Stimulated activated naive CD8-positive, alpha-beta T cell treated with anti-CD3 and anti-CD28 coated beads, Interleukin-15, Interleukin-2, amounts not matched to agents 100 U/mL and 50 U/mL, for 24 hours (primary cell): ENCODE measurements around the gene SCGB2A2.
A peak's percentile ranks its signal among the peaks of the same experiment; 100 is the strongest.

Experiments used
- ATAC-seq: fragments of 150-1000 bp; cut with Tn5 transposase; one replicate; pipeline ENCODE4 v1.10.0; 2021
- DNase-seq: peaks from one replicate; pipeline ENCODE4 v3.0.0; 2021

The SCGB2A2 gene

DNA sequence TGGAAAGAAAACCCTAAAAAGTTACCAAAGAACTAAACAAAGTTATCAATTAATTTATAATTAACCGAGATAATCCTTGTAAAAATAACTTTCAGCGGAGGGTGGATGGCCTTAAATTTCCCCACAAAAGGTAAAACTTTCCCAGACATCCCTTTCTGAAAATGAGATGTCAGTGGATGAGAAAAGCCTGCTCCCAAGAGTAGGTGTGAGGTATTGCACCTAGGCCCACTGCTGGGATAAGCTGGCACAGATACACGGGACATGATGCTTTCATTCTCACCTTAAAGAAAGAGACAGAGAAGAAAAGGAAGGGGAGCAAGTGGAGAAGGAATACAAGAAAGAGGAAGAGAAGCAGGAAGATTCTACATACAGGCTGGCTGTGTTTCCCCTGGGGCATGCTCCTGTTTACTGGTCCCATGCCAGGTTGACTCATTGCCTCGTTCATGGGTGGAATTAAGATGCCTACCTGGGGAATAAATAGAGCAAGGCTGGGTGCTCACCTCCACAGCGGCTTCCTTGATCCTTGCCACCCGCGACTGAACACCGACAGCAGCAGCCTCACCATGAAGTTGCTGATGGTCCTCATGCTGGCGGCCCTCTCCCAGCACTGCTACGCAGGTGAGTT is at the start of gene SCGB2A2:
Gene SCGB2A2, plus strand, starts transcription at position 505 of the 625 bp plus-strand sequence. Its CDS starts 59 bp downstream, at position 564.
- ATAC-seq: no peak
- no peak for DNase-seq

DNA sequence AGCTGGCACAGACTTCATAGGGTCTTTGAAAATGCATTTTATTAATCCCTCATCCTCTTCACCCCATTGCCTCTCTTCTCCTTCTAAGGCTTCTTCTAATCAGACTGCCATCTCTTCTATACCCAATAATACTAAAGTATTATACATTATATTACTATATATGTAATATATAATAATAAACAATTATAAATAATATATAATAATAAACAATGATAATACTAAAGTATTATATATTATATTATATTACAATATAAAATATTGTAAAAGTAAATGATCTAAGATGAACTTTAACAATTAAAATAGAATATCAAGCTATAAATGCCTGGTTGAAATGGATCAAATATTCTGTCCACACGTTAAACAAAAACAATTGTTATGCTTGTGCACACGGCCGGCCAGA is 48.5 kb upstream of the SCGB2A2 start:
- no peak for DNase-seq
- ATAC-seq: no peak

DNA sequence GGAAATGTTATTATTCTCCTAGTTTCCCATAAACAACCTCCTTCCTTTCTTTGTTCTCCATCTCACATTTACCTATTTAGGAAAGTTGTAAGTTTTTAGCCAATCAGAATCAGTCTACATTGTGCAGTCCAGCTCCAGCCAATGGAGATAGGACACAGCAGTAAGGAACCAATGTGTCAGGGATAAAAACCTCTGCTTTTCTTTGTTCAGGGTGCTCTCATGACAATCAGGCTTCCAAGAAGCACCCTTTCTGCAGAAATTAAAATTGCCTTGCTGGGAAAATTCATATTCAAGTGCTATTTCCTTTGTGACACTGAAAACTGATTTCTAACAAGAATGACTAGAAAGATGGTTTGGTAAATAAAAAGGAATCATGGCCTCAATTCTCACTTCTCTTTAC is 46.9 kb upstream of the SCGB2A2 start:
- DNase-seq (no peak), ATAC-seq (no peak)

DNA sequence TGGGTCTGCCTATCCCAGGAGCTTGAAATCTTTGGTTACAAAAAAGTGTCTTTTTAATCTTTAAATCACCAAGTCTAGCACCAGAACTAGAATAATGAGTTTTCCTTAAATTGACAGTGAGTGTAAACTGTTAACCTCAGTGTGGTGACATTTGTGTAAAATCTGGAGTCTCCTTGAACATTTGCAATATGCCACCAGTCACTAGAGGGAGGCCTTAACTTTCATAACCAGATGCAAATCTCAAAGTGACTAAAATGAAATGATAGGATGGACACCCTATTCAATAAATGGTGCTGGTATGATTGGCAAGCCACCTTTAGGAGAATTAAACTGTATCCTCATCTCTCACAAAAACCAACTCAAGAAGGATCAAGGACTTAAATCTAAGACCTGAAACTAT is 36.2 kb upstream of the SCGB2A2 start:
- DNase-seq (no peak), ATAC-seq (no peak)

DNA sequence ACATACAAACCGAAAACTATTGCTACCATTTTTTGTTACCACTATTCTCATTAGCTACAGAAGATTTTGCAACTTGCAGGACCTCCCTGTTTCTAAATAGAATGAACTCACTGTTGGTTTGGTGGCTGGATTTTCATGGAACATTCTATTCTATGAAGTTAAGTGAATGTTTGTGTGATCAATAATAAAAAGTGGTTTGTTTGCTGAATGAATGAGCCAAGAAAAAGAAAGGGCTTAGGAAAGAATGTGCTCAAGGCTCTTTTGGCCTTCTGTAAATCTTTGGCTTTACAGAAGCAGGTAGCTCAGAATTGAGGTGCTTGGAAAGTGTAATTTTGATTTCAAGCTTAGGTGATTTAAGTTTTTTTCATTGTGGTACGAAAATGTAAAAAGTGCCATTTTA is 33.8 kb upstream of the SCGB2A2 start:
- no peak for DNase-seq
- no peak for ATAC-seq

DNA sequence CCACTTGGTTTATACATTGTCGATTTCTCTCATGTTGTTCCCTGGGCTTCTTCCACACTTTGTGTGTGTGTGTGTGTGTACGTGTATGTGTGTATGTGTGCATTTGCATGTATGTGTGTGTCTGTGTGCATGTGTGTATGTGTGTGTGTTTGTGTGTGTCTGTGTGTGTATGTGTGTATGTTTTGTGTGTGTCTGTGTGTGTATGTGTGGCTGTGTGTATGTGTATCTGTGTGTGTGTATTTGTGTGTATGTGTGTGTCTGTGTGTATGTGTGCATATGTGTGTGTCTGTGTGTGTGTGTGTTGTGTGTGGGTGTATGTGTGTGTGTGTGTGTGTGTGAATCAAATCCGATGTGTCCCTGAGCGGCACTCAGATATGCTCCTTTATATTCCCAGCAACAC is 32.5 kb upstream of the SCGB2A2 start:
- no peak for DNase-seq

DNA sequence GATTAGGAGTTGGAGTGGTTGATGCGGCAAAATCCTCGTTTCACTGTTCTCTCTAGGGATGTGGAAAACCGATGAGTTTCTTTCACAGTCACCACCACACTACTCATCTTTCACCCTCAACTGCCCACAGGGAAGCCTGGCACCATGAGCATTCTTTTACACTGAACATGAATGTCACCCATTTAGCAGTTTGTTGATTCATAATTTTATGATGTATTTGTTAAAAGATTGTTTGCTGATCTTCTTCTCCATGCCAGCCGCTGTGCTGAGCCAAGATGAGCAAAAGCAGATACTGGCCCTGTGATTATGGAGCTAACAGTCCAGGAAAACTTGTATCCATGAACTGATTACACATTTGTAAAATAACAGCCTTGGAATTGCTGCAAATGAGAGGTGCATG is 31.8 kb upstream of the SCGB2A2 start:
- no peak for DNase-seq
- ATAC-seq: no peak

More for the DNA sequence above, 32.5 kb upstream of the SCGB2A2 start:
- no peak for ATAC-seq

DNA sequence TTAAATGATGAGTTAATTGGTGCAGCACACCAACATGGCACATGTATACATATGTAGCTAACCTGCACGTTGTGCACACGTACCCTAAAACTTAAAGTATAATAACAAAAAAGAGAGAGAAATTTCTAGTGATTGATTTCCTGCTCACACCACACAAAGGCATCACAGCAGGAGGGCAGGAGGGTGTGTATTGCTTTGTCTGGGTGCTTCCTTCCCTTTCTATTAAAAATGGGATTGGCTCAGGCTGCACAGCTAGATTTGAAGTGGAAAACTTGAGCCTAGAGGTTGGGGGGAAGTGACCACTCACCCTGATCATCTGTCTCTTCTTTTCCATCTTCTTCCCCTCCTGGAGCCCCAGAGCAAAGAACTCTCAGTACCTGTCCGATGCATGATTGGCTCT is 28.9 kb upstream of the SCGB2A2 start:
- ATAC-seq: no peak
- DNase-seq: no peak

DNA sequence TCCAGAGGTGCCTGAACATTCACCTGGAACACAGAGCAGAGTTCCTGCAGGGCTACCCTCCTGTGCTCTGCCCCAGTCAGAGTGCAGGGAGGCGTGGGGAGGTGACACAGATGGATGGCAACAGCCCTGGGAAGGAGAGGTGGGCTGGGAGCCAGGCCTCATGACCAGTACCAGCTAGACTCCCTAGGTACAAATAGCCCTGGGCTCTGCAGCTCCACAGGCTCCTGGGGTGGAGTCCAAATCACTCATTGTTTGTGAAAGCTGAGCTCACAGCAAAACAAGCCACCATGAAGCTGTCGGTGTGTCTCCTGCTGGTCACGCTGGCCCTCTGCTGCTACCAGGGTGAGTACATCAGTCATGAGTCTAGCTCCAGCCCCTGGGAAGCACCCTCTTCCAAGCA is 27.9 kb upstream of the SCGB2A2 start, which contains the start of gene SCGB1D2:
Gene SCGB1D2, plus strand, starts transcription at position 219 of the 400 bp plus-strand sequence. Its CDS starts 69 bp downstream, at position 288.
- ATAC-seq (no peak), DNase-seq (no peak)

DNA sequence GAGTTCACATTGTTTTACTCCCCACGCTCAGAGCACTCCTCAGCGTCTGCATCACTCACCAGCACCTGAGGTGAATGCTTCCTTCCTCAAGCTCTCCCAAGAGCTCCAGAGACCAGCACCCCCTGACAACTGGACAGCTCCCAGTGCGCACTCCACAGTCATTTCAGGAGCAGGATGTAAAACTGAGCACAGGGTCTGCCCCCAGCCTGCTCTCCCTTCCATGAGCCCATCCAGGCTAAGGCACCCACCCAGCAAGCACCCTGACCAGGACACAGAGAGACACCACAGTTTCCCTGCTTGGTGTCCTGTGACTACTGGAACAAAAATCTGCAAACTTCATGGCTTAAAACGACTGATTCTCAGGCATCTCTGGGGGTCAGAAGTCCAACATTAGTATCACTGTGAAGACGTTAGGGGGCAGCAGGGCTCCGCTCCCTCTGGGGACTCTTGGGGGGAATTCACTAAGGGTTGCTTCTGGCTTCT is 24.6 kb upstream of the SCGB2A2 start:
- ATAC-seq (peak; percentile 40), DNase-seq (peak; percentile 27)

DNA sequence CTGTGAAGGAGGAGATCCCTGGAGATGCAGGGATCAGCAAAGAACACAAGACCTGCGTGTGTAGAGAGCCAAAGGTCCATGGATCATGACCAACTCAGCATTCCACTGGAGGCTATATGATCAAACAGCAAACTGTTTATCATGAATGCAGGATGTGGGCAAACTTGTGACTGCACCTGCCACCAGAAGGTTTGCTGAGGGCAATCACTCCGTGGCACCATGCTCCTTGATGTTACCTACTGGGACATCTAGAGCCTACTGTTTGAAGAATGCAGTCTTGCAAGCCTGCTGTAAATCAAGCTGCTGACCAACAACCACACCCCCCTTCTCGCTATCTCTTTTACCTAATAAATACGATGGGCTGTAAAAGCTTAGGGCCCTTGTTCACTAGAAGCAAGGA is 18.3 kb upstream of the SCGB2A2 start:
- no peak for ATAC-seq
- DNase-seq: no peak

DNA sequence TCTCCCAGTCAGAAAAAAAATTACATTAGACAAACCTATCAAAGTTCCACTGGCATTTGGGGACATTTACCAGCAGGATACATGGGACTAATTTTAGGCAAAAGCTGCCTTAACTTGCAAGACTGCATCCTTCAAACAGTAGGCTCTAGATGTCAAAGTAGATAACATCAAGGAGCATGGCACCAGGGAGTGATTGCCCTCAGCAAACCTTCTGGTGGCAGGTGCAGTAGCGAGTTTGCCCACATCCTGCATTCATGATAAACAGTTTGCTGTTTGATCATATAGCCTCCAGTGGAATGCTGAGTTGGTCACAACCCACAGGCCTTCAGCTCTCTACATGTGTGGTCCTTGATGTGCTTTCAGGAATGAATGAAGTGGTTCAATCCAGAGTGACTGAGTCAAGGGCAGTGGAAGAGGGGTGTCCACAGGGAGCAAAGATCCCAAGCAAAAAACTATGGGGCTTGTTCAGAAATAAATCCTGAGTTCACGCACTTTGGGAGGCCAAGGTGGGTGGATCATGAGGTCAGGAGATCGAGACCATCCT is 15.9 kb upstream of the SCGB2A2 start:
- no peak for ATAC-seq
- no peak for DNase-seq

DNA sequence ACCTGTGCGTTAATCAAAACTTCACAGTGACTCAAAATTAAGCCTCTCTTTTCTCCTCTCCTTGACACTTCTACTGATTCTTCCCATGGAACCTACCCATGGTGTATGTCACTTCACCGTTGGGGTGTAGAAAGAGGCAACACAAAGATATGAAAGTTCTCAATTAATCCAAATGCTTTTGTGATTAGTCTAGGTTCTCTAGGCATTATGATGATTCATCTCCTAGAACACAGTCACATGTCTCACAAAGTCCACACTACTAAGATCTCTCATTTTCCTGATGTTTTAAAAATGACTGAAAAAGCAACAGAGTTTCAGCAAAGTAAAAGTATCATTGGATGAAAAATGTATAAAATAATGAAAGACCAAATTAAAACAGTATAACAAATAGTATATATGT is 13.7 kb upstream of the SCGB2A2 start:
- no peak for DNase-seq
- no peak for ATAC-seq

DNA sequence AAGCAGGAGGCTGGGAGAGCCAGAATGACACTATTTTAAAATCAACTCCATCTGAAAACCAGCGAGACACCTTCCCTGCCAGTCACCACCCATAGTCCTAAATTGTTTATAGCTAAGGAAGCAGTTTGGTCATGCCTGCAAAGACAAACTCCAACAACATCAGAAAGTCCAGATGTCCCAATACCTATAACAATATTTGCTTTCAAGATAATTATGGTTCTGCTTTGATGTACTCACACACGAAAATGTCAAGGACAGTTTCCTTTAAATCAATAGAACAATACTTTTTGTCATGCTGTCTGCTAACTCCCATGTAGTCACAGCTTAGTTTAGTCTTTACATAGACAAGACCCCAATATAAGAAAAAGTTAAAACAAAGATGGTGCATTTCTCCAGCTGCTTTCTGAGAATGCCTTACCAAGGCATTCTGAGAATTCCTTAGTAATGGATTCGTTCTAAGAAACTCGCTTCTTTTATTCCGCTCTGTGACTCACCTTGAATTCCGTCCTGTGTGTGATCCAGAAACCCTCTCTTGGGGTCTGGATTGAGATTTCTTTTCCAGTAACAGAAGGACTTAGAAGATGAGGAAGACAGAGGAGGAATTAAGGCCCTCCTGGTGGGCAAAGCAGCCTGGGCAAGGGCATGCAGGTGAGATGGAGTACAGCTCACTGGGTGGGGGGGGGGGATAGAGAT is 9.6 kb upstream of the SCGB2A2 start:
- no peak for DNase-seq
- ATAC-seq: no peak

DNA sequence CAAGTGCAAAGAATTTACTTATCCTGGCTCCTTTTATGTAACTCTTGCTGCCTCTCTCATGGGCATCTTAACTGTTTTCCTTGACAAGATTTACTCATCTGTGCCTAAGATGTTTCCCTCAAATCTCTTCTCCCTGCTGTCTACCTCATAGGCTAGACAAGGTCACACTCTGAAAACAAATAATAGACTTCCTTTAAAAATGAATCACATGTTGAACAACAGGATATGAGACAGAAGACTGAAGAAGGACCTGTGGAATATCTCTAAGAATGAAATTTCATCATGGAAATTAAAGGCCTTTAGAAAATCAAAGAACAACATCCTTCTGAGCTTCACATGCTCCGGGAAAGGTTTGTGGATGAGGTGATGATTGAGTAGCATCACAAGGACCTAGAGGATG is 6.0 kb upstream of the SCGB2A2 start:
- DNase-seq (no peak), ATAC-seq (no peak)

DNA sequence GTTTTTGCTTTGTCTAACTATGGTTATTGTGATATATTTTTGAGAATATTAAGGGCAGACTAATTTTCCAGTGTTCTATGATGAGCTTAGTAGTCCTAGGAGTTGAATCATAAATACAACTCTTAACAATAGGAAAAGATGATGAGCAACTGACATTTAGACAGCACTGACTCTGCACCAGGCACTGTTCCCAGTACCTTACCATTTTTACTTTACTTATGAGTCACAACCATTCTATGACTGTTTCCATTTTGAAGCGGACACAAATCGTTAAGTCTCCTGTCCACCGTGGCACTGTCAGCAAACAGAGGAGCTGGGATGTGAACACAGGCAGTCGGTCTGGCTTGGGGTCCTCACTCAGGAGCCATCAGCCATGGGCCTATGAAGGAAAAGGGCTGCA is 3.4 kb upstream of the SCGB2A2 start:
- ATAC-seq (peak; percentile 95), DNase-seq (peak; percentile 12)

DNA sequence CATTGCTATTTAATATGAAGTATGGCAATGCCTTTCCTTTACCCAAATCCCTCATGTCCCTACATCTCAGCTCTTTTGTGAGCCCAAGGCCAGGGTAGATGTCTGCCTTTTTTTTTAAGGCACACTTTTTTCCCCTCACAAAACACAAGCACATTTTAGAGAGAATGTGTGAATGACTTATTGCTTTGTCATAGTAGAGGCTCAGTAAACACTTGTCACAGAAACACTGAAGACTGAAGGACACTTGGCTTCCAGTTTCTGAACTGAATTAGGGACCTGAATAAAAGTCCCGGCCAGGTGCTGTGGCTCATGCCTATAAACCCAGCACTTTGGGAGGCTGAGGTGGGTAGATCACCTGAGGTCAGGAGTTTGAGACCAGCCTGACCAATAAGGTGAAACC is 2.9 kb upstream of the SCGB2A2 start:
- DNase-seq: no peak
- ATAC-seq: peak; percentile 30

DNA sequence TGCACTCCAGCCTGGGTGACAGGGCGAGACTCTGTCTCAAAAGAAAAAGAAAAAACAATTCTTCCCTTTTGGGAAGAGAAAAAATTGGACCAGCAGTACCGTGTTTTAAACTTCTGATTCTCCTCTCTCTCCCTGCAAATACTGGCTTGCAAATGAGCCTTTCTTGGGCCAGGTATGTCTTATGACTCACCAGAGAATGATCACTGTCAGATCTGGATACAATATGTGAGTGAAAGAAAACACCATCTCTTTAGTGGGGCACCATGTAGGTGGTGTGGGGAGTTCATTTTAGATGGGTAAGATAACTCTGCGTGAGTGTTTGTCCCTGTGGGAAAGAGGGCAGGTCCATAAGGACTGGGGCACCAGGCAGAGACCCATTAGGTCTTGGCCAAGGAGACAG is 2.4 kb upstream of the SCGB2A2 start:
- no peak for ATAC-seq
- DNase-seq: no peak

DNA sequence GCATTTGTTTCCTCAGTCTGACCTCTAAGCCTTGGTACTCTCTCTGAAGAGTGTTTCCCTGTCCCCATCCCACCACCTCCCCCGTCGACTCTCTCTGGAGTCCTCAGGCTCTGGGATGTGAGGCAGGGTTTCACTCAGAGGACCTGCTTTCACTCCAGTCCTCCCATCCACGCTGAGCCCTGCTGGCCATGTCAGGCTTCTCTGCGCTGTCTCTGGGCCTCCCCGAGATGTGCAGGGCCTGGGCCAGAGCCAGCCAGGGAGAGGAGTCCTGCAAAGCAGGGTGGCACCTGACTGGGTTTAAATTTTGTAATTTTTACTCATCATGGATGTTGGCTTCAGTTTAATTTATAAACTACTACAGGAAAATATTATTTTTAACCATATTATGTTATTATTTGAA is 3.3 kb downstream of the SCGB2A2 start:
- no peak for ATAC-seq
- no peak for DNase-seq

DNA sequence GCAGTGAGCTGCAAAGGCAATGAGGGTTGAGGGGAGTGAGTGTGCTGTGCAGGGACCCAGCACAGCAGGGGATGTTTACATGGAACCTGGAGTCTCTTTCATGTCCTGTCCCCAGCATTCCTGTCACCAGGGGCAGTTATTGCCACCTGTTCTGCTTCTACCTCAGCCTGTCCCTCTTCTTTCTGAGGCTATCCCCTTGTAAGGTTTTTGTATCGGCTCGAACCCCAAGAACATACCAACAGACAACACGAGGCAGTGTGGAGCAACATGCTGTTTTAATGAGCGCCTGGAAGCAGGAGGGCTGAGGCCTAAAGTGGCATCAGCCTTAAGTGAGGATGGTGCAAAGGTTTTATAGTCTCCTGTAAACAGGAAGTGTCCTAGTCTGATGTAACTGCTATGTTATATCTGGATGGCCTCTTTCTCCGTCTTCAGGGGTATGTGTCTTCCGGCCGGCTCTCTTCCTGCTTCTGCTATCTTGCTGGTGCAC is 3.9 kb downstream of the SCGB2A2 start:
- no peak for ATAC-seq
- no peak for DNase-seq

DNA sequence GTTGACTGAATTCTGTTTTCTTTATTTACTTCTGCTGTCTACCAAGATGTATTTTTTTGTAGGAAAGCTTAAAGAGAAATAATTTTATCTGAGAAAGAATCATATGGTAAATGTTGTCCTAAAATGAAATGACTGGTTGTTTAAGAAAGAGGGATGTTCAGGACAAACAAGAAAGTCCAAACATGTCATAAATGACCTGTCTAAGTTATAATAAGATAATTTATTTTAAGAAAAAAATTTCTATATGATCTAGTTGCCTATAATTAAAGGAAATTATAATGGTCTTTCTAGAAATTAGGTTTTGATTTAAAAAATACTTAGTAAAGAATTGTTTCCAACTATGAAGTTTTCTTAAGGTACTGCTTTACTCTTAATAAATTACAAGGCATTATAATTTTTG is 10.5 kb downstream of the SCGB2A2 start:
- DNase-seq: no peak
- no peak for ATAC-seq

DNA sequence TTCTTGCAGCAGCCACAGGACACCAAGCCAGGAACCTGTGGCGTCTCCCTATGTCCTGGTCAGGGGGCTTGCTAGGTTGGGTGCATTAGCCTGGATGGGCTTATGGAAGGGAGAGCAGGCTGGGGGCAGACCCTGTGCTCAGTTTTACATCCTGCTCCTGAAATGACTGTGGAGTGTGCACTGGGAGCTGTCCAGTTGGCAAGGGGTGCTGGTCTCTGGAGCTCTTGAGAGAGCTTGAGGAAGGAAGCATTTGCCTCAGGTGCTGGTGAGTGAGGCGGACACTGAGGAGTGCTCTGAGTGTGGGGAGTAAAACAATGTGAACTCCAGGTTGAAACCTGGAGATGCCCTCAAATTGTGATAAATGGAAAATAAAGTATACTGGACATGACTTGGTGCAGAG is 25.5 kb downstream of the SCGB2A2 start:
- DNase-seq (no peak), ATAC-seq (no peak)

DNA sequence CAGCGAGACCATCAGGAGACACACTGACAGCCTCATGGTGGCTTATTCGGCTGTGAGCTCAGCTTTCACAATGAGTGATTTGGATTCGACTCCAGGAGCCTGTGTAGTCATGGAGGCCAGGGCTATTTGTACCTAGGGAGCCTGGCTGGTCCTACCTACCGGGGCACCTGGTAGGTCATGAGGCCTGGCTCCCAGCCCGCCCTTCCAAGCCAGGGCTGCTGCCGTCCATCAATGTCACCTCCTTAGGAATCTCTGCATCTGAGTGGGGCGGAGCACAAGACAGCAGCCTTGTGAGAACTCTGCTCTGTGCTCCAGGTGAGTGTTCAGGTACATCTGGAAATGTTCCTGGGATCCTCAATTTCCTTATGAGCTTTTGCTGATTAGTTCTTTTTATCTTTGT is 29.0 kb downstream of the SCGB2A2 start, which contains the start of gene SCGB1D4:
Gene SCGB1D4, minus strand, starts transcription at position 101 of the 400 bp plus-strand sequence. Its CDS starts 65 bp downstream, at position 36.
- DNase-seq (no peak), ATAC-seq (no peak)
